HUDEP-2 (cell line): ENCODE measurements around the gene KIFC1.
"Not testable (repeated sequence)": the region's sequence is repeated elsewhere in the genome, so short reads cannot be mapped to it uniquely, and the experiment has no call there.

Experiments used
- DNase-seq, 76 experiments: peaks; one replicate each; lab custom pipeline; 2025; ENCODE audit not compliant: unreplicated experiment in 76 of 76; lab: John Stamatoyannopoulos, UW

KIFC1 gene

DNA sequence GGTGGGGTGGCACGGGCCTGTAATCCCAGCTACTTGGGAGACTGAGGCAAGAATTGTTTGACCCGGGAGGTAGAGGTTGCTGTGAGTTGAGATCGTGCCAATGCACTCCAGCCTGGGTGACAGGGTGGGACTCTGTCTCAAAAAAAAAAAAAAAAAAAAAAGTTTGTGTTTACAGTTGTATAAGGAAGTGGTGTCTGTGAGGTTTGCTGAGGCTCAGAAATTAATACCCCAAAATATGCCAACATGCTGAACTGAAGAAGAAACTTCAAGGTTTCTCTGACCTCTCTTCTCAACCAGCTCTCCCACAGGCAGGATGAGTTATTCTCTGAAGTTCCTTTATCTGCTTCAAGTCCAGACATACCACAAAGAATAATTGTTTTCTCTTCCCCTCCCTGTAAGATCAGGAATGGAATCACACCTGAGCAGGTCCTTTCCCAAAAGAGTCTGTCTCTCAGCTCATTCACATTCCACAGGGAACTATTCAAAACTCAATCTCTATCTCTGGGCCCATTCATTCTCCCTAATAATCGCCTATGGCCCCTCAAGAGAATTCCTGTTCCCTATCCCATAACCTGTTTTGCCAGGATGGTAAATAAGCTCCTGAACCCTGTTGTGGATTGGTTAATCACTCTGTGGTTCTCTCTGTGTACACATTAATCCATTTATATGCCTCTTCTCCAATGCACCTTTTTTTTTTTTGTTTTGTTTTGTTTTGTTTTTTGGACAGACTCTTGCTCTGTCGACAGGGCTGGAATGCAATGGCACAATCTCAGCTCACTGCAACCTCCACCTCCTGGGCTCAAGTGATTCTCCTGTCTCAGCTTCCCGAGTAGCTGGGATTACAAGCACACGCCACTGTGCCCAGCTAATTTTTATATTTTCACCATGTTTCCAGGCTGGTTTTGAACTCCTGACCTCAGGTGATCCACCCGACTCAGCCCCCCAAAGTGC lies 17.4 kb upstream of the KIFC1 start:
- no peak for DNase-seq

GRCh38 chr6:33375143-33375671 lies 16.4 kb upstream of the KIFC1 start:
- DNase-seq, result peak in 42 of 76 experiments; percentile 7 to 62 (median 36)

DNA sequence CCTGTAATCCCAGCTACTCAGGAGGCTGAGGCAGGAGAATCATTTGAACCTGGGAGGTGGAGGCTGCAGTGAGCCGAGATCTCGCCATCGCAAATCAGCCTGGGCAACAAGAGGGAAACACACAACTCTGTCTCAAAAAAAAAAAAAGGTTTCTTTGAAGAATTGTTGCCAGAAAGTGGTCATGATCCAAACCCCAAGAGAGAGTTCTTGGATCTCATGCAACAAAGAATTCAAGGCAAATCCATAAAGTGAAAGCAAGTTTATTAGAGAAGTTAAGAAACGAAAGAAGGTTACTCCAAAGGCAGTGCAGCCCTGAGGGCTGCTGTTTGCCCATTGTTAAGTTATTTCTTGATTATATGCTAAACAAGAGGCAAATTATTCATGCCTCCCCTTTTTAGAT lies 14.5 kb upstream of the KIFC1 start:
- DNase-seq, result no peak

GRCh38 chr6:33379184-33379583 lies 12.4 kb upstream of the KIFC1 start:
- DNase-seq, result not testable (repeated sequence)

DNA sequence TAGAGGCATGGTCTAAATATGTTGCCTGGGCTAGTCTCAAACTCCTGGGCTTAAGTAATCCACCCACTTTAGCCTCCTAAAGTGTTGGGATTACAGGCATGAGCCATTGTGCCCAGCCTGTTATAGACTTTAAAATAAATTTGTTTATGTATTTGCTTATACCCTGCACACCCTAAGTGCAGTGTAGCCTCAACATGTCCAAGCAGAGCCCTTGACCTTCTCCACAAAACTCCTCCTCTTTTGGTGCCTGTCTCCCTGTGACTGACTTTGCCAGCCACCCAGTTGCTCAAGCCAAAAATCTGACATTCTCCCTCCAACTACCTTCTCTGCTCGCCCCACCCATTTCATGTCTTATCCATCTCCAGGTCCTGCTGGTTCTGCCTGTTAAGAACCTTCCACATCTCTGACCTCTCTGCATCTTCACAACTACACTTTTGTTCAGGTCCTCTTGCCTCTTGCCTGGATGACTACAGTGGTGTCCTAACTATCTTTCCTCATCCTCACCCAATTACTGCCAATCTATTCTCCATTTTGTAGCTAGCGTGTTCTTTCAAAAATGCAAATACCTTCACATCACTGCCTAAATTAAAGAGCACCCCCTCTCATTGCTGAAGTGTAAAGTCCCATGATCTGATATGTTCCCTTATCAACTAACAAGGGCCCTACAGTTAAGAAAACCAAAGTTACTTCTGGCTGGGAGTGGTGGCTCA lies 11.2 kb upstream of the KIFC1 start:
- DNase-seq, result peak in 45 of 76 experiments; percentile 8 to 64 (median 36)

GRCh38 chr6:33383427-33384185 lies 8.0 kb upstream of the KIFC1 start:
- no peak for DNase-seq

GRCh38 chr6:33384581-33385020 lies 7.0 kb upstream of the KIFC1 start:
- DNase-seq, result no peak

GRCh38 chr6:33390173-33390572 lies 1.4 kb upstream of the KIFC1 start:
- no peak for DNase-seq

DNA sequence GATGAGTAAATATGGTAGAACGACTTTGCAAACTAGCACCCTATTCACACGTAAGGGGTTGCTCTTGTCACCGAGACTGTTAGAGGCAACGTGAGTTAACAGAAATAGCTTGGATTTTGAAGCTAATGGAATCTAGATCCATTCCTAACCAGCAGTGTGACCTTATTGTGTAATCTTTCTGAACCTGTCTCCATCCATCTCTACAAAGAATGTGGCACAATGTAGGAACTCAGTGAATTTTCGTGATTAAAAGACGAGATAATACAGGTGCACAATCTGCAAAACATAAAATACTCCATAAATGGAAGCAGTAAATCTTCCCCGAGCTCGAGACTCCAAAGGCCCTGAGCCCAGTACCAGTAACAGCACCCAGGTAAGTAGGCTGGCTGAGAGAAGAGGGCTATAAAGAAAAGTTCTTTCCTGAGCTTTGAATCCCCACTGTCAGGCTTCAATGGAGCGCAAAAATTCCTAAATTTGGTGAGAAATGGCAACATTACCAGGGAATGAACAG lies 801 bp upstream of the KIFC1 start:
- no peak for DNase-seq

DNA sequence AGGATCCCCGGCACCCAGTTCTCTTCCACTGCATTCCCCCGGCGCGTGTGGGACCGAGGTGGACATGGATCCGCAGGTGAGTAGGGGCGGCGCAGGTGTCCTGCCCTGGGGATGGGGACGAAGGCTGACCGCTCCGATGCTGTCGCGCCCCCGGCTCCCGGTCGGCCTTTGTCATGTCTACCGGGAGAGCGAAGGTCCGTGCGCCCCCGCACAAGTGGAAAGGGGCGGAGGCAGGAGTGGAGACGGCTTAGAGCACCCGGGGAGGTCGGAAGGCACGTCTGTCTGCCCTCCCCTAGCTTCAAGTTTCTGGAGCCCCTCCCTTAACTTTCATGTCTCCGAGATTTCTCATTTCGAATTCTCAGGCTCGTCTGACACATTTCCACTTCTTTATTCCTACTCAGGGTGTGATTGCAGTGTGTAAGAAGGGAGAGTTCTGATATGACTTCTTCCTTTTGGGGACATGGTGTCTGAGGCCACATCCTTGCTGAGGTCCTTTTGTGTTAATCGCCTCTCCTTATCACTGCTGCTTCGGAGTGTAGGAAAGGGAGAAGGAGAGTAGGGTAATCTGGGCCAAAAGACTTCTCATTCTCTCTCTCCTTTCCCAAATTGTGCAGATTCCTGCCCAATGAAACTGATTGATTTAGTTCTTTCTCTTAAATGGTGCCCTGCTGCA lies 435 bp downstream of the KIFC1 start:
- peak in 12 of 76 experiments; percentile 5 to 58 (median 42) for DNase-seq

- DNase-seq, result no peak
Observed at GRCh38 chr6:33392595-33392948, 949 bp downstream of the KIFC1 start.

DNA sequence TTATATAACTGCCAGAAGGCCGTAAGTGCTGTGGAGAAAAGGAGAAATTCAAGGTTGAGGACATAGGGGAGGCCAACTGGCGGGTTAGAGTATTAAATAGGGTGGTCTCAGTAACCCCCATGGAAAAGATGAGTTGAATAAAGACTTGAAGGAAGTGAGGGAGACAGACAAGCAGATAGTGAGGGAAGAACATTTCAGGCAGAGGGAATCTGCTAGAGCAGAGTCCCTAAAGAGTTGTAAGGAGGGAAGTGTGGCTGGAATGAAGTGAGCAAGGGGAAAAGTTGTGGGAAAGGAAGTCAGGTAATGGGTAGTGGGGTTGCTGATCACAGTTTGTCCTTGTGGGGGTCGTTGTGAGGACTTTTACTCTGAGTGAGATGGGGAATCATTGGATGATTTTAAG lies 1.4 kb downstream of the KIFC1 start:
- DNase-seq, result no peak

DNA sequence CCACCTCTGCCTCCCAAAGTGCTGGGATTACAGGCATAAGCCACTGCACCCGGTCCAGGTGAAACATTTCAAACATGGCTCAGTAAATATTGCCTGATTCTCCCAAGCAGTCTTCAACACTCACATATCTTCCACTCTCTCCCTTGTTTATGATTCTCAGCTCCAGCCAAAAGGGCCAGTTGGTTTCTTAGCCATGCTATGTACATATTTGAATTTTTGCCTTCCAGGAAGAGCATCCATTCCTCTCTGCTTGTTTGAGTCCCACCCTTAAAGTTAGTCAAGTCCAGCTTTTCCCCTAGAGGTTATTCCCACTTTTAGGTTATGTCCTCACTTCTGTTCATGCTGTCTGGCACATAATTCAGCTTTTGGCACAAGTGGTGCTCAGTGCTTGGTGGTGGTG lies 5.9 kb downstream of the KIFC1 start:
- no peak for DNase-seq

DNA sequence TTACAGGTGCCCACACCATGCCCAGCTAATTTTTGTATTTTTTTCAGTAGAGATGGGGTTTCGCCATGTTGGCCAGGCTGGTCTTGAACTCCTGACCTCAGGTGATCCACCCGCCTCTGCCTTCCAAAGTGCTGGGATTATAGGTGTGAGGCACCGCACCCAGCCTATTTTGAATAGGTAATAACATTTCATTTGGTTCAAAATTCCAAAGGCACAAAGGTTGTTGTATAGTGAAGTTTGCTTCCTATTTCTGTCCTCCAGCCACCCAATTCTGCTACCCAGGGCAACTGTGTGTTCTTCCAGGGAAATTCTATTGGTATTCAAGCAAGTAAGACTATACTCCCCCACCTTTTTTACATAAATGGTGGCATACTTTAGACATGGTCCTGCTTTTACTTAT lies 7.0 kb downstream of the KIFC1 start:
- not testable (repeated sequence) for DNase-seq

GRCh38 chr6:33399881-33400280 lies 8.3 kb downstream of the KIFC1 start:
- not testable (repeated sequence) for DNase-seq

- DNase-seq, result no peak
Observed at GRCh38 chr6:33404884-33405283, 13.3 kb downstream of the KIFC1 start.

DNA sequence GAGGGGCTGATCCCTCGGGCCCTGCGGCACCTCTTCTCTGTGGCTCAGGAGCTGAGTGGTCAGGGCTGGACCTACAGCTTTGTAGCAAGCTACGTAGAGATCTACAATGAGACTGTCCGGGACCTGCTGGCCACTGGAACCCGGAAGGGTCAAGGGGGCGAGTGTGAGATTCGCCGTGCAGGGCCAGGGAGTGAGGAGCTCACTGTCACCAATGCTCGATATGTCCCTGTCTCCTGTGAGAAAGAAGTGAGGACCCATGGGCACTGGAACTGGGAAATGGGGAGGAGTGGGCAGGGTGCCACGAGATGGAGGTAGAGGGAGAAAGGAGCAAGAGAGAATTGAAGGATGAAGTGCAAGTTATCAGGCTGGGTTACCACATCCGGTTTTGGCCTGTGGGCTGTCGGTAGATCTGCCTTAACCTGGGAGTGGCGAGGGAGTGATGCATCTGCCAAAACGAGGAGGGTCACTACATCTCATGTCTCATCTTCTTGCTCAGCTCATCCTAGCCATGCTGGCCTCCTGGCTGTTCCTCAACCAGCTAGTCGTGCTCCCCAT lies 13.8 kb downstream of the KIFC1 start:
- DNase-seq, result no peak

- no peak for DNase-seq
Observed at GRCh38 chr6:33406126-33406525, 14.5 kb downstream of the KIFC1 start.

GRCh38 chr6:33407132-33407718 lies 15.6 kb downstream of the KIFC1 start:
- DNase-seq, result peak in 12 of 76 experiments; percentile 11 to 60 (median 26)
